Hindlimb muscle (tissue), 1 donor: ENCODE measurements around the gene MDM2. TPM values are rescaled to one million over a fixed set of nuclear protein-coding genes. Genes with fewer than 3 reads are reported as not detected.

Source experiments
- DNase-seq: peaks from one replicate; pipeline ENCODE4 v3.0.0-alpha.2; 2013
- polyA plus RNA-seq: library from polyadenylated mRNA; unstranded; fragments of 120-200 nt; gene quantifications from one replicate; pipeline ENCODE4 v1.2.1, GENCODE V29; 2013; ENCODE audit not compliant: insufficient read length

Gene MDM2
- polyA plus RNA-seq, 1 donor = 40.7 TPM

GRCh38 chr12:68880660-68881325 lies 72.8 kb downstream of the MDM2 start:
- no peak for DNase-seq

GRCh38 chr12:68882251-68882964 lies 74.4 kb downstream of the MDM2 start:
- no peak for DNase-seq

DNA sequence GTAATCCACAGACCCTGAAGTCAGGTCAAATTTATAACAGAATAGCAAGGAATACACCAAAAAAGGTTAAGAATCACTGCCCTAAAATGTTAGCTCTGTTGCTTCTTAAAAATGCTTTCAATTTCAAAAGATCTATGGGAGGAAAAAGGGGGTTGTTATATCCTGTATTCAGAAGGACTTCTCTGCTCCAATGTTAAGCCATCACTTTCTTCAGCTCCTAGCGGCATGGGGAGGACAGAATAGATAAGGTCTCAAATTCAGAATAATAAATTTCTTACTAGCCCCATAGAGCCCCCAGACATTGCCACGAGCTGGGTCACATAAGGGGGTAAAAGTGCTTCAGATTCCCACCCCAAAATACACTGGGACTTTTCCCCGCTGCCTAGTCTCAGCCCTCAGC lies 75.2 kb downstream of the MDM2 start:
- no peak for DNase-seq

- DNase-seq = no peak
Observed at GRCh38 chr12:68884251-68884650, 76.3 kb downstream of the MDM2 start.

DNA sequence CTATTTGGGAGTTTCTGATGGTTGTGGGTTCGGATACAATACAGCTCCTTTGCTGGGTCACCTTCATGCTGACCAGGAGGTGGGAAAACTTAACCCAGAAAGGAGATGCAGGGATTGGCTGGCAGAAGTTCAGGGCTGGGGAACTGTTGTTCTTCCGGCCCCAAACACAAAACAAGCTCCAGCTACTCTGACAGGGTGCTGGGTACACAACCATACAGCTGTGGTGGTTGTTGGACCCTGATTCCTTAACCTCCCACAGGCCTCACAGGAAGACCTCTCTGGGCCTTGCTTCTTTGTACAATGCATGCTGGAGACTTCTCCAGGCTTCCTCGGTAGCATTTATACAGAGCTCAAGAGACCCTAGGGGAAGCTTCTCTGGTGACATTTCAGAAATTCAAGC lies 77.4 kb downstream of the MDM2 start:
- DNase-seq = no peak

- no peak for DNase-seq
Observed at GRCh38 chr12:68886636-68887572, 78.9 kb downstream of the MDM2 start.

DNA sequence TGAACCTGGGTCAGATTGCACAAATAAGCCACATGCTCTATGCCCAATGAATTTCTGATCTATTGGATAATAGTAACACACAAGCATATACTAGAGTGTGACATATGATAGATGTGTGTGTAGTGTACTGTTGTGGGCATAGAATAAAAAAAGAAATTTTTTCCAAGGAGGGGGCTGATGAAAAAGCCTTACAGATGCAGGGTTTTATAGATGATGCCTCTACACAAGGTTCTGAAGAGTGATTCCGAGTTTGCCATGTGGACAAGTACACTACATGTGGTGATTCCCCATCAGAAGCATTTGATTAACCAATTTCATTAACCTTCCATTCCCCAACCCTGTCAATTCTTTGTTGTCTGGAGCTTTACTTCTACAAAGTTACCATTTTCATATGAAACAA lies 79.7 kb downstream of the MDM2 start:
- no peak for DNase-seq

DNA sequence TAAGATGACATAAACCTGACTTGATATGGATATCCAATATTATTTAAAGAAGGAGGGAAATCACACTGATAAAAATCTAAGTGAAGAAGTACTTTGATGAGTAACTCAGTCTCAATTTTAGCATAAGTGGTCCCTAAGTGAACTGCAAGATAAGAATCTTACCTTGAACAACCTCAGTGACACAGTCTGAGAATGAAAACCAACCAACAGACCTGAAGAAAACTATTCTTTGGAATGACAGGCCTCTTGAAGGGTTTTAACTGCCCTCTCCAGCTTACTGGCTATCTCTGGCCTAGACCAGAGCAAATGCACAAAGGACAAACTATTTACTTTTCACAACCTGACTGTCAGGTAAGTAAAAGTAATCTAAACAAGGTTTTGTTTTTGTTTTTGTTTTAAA lies 80.3 kb downstream of the MDM2 start:
- no peak for DNase-seq

- DNase-seq = no peak
Observed at GRCh38 chr12:68890701-68891113, 82.7 kb downstream of the MDM2 start.

DNA sequence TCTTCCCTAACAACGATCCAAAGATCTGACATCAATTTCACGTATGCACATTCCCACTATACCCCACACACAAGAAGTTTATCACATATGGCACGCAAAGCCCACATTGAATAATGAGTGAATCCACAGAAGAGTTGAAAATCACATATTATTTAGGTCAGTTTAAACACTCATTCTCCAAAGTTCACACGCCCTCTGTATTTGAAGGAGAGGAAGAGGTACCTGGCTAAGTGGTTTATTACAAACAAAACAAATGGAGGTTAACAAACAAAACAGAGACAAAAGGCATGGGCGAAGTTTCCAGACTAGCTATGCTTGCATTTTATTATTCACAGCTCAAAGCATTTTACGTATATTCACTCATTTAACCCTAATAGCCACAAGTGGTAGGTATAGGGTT lies 83.2 kb downstream of the MDM2 start:
- DNase-seq = no peak

GRCh38 chr12:68893201-68893600 lies 85.2 kb downstream of the MDM2 start:
- DNase-seq = no peak

DNA sequence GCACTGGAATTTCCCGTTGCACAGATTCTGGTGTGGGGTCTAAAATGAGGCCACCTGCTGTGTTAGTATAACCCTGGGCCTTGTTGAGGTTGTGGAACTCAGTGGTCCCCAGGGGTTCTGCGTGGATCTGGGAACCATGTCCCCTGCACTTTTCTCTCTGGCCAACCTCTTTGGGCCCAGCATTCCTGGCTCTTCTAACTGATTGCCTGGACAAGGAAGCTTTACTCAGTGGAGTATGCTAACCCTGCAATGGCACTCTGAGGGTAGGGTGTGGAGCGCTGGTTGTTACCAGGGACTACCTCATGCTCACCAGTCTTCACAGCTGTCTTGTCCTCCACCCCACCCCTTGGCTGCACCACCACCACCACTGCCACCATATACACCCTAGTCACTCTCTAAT lies 85.8 kb downstream of the MDM2 start:
- DNase-seq = no peak

- DNase-seq = no peak
Observed at GRCh38 chr12:68894276-68894855, 86.4 kb downstream of the MDM2 start.

DNA sequence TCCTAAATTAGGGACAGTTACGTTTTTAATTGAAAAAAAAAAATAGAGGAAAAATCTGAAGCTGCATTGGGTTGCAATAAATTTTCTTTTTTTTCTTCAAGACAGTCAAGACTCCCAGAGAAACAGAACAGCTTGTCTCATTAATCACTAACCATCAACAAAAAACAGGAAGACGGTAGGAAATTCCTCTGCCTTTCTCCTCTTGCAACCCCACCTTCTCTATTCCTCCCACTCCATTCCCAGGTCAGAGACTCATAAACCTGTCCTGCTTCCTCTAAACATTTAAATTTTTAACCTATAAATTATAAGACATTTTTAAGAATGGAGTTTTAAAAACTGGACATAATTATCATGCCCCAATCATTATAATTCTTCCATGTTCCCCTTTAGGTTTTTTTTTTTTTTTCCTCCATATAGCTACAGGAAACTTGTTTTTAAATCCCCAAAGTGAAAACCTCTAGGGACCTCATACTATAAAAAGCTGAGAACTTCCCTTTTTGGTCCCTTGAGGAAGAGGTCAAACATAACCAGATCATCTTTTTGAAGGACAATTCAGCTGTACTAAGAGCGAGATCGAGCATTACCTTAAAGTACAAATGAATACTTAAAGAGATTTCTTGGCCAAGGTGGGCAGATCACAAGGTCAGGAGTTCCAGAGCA lies 89.0 kb downstream of the MDM2 start:
- no peak for DNase-seq

- DNase-seq = no peak
Observed at GRCh38 chr12:68899251-68899771, 91.3 kb downstream of the MDM2 start.

DNA sequence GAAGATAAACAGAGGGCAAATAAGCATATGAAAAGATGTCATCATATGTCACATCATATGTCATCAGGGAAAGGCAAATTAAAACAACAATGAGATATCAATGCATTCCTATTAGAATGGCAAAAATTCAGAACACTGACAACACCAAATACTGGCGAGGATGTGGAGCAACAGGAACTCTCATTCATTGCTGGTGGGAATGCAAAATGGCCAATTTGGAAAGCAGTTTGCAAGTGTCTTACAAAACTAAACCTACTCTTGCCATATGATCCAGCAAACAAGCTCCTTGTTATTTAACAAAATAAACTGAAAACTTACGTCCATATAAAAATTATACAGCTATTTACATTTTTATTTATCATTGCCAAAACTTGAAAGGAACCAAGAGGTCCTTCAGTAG lies 92.3 kb downstream of the MDM2 start:
- no peak for DNase-seq

Other genes starting within 250 kb of the MDM2 start
- gene RAP1B, start 197.3 kb upstream of the MDM2 start, polyA plus RNA-seq = 84.4 TPM
- 38.9 TPM for gene NUP107, start 121.2 kb upstream of the MDM2 start, polyA plus RNA-seq
- 18.5 TPM for gene SLC35E3, start 62.0 kb upstream of the MDM2 start, polyA plus RNA-seq
- gene CPM, start 125.0 kb downstream of the MDM2 start, polyA plus RNA-seq = 4.6 TPM